GM19438 (cell line): ENCODE results near the gene FAM83G.
"Not testable (repeated sequence)": the region's sequence is repeated elsewhere in the genome, so short reads cannot be mapped to it uniquely, and the experiment has no call there.

ENCODE experiments used
- ATAC-seq: cut with Tn5 transposase; IDR thresholded peaks from one replicate; pipeline ENCODE4 v1.9.1; 2021; ENCODE audit warnings: low read depth; ENCODE audit not compliant: unreplicated experiment

The FAM83G gene

GRCh38 chr17:18959071-18959844, 45.3 kb downstream of the FAM83G start:
- no peak for ATAC-seq

GRCh38 chr17:18958611-18959010, 46.0 kb downstream of the FAM83G start:
- ATAC-seq, result no peak

- ATAC-seq, result no peak
These were observed 46.7 kb downstream of the FAM83G start for GRCh38 chr17:18957831-18958230.

- no peak for ATAC-seq
These were observed 48.0 kb downstream of the FAM83G start for GRCh38 chr17:18956581-18956980.

DNA sequence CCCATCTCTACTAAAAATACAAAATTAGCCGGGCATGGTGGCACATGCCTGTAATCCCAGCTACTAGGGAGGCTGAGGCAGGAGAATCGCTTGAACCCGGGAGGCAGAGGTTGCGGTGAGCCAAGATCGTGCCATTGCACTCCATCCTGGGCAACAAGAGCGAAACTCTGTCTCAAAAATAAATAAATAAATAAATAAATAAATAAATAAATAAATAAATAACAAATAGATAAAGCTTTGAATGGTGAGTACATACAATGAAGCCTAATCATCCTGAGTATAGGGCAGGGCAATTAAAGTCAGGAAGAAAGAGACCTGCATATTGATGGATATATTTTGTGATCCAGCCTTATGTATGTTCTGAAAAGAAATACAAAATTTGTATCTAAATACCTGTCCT, 48.5 kb downstream of the FAM83G start:
- not testable (repeated sequence) for ATAC-seq

DNA sequence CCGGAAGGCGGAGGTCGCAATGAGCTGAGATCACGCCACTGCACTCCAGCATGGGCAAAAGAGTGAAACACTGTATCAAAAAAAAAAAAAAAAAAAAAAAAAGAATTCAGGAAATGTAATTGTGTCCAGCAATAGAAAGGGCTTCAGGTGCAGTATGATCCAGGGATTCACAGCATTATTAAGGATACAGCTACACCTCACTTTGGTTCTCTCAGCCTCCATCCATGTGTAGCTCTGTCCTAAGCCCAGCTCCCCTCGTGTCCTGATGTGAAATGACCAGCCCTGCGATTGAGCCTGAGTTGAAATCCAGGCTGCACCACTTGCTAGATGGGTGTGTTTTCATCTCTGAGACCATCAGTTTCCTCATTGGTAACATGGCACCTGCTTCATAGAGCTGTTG, 49.6 kb downstream of the FAM83G start:
- no peak for ATAC-seq

GRCh38 chr17:18954321-18954720, 50.2 kb downstream of the FAM83G start:
- ATAC-seq, result no peak

DNA sequence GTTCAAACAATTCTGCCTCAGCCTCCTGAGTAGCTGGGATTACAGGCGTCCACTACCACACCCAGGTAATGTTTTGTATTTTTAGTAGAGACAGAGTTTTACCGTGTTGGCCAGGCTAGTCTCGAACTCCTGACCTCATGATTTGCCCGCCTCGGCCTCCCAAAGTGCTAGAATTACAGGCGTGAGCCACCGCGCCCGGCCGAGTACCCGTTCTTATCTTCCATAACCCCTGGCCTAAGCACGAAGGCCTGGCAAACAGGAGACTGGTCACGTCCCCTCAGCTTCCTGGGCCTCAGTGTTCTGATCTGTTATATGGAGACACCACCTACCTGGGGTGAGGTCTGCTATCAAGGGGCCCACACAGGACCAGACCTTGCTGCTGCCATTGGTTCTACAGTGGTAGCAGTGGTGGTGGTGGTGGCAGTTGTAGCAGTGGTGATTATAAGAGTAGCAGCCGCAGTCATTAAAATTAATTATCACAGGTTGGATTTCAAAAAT, 51.3 kb downstream of the FAM83G start:
- ATAC-seq, result no peak

- no peak for ATAC-seq
These were observed 52.4 kb downstream of the FAM83G start, which contains the start of gene SLC5A10 for GRCh38 chr17:18951941-18952842. Gene SLC5A10 (plus strand): TSS chr17:18952165. CDS start chr17:18952206, 41 bp downstream.

- ATAC-seq, result no peak
These were observed 53.3 kb downstream of the FAM83G start for GRCh38 chr17:18950944-18951905.

GRCh38 chr17:18950346-18950745, 54.2 kb downstream of the FAM83G start:
- ATAC-seq, result no peak

- ATAC-seq, result no peak
These were observed 55.0 kb downstream of the FAM83G start for GRCh38 chr17:18949566-18949965.

- ATAC-seq, result no peak
These were observed 56.0 kb downstream of the FAM83G start for GRCh38 chr17:18948476-18949006.

DNA sequence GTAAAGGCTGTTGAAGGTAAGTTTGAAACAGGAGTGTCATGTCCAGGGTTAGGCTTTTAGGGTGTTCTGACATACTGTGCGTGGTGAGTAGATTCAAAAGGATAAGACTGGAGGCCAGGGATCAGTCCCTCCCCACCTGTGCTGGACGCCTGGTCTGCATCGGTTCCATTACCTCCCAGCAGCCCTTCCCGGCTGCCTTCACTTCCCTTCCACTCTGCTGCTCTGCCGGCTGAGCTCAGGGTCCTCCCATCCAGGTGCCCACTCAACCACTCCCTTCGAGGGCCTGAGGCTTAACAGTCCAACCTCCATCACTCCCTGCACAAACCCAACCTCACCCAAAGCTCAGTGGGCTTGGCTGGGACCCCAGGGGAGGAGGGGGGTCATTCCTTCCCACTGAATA, 56.7 kb downstream of the FAM83G start:
- ATAC-seq, result no peak

GRCh38 chr17:18946536-18946935, 58.0 kb downstream of the FAM83G start:
- ATAC-seq, result no peak

DNA sequence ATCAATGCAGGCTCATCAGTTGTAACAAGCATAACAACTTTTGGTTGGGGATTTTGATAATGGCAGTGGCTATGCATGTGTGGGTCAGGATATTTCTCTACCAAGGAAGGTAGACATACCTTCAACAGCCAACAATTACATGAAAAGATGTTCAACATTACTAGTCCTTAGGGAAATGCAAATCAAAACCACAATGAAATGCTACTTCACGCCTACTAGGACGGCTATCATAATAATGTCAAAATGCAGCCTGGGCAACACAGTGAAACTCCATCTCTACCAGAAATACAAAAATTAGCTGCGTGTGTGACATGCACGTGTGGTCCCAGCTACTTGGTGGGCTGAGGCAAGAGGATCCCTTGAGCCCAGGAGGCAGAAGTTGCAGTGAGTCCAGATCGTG, 59.9 kb downstream of the FAM83G start:
- no peak for ATAC-seq

DNA sequence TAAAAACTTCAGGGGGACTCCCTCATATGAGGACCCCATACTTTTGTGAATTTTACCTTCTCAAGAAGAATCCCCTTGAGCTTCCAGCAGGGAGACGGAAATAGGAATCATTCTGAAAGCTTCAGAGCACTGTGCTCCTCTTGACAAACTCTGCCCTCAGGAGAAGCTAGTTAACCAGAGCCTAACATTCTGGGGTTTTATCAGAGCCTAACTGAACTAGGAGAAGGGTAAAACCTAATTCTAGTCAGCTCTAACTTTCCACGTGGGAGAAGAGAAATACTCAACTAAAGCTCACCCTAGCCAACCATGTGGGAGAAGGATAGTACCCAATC, 65.9 kb downstream of the FAM83G start:
- no peak for ATAC-seq

DNA sequence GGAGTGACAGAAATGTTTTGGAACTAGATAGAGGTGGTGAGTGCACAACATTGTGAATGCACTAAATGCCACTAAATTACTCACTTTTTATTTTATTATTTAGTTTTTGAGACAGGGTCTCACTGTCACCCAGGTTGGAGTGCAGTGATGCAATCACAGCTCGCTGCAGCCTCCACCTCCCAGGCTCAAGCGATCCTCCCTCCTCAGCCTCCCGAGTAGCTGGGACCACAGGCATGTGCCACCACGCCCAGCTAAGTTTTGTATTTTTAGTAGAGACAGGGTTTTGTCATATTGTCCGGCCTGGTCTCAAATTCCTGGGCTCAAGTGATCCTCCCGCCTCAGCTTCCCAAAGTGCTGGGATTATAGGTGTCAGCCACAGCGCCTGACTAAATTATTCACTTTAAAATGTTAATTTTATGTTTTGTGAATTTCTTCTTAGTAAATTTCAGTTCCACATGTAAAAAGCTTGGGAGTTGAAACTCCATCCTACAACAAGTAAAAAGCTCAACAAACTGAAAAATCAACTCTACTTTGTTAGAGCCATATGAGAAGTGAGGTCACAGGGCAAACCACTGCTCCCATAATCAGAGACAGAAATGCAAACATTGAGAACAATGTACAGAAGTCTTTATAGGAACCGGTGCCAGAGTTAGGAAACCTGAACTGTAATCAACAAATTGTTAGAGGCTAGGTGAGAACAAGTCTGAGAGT, 66.4 kb downstream of the FAM83G start:
- no peak for ATAC-seq
